ENCODE measurements around the gene SMIM12.
A peak's percentile ranks its signal among the peaks of the same experiment; 100 is the strongest.

Gene SMIM12

GRCh38 chr1:34872133-34872503 lies 12.6 kb upstream of the SMIM12 start:
- DNase-seq = no peak

- DNase-seq = no peak
Measured at GRCh38 chr1:34871443-34872132, 12.0 kb upstream of the SMIM12 start.

GRCh38 chr1:34870395-34870794 lies 10.8 kb upstream of the SMIM12 start:
- peak; percentile 69 for DNase-seq

- peak; percentile 53 for DNase-seq
Measured at GRCh38 chr1:34869760-34870159, 10.2 kb upstream of the SMIM12 start.

GRCh38 chr1:34868230-34869049 lies 8.9 kb upstream of the SMIM12 start:
- DNase-seq = no peak

GRCh38 chr1:34867415-34867814 lies 7.9 kb upstream of the SMIM12 start:
- no peak for DNase-seq

GRCh38 chr1:34866762-34867109 lies 7.2 kb upstream of the SMIM12 start:
- no peak for DNase-seq

- DNase-seq = peak; percentile 92
Measured at GRCh38 chr1:34865981-34866761, 6.6 kb upstream of the SMIM12 start.

GRCh38 chr1:34865573-34865972 lies 6.0 kb upstream of the SMIM12 start:
- DNase-seq = no peak

- DNase-seq = no peak
Measured at GRCh38 chr1:34864759-34865158, 5.2 kb upstream of the SMIM12 start.

GRCh38 chr1:34863501-34863900 lies 4.0 kb upstream of the SMIM12 start:
- no peak for DNase-seq

GRCh38 chr1:34858901-34859445 lies 576 bp downstream of the SMIM12 start:
- no peak for DNase-seq

GRCh38 chr1:34856697-34857096 lies 2.9 kb downstream of the SMIM12 start:
- no peak for DNase-seq

GRCh38 chr1:34852677-34853217 lies 6.8 kb downstream of the SMIM12 start:
- DNase-seq = peak; percentile 95

GRCh38 chr1:34851431-34852105 lies 8.0 kb downstream of the SMIM12 start:
- DNase-seq = no peak

GRCh38 chr1:34850382-34850781 lies 9.2 kb downstream of the SMIM12 start:
- no peak for DNase-seq

- DNase-seq = no peak
Measured at GRCh38 chr1:34847094-34847493, 12.5 kb downstream of the SMIM12 start.

GRCh38 chr1:34846265-34846664 lies 13.3 kb downstream of the SMIM12 start:
- DNase-seq = no peak

GRCh38 chr1:34845131-34845901 lies 14.2 kb downstream of the SMIM12 start:
- DNase-seq = no peak

GRCh38 chr1:34844252-34844634 lies 15.3 kb downstream of the SMIM12 start:
- peak; percentile 62 for DNase-seq

GRCh38 chr1:34843392-34844251 lies 15.9 kb downstream of the SMIM12 start:
- DNase-seq = peak; percentile 30
